GM12873 (cell line): Measurements from ENCODE around the gene AK5.

Experiments
- TF ChIP-seq, protein P1 (sequence below): IDR thresholded peaks from 2 replicates; pipeline ENCODE4 v1.5.1; 2012; ENCODE audit warnings: low read depth, mild to moderate bottlenecking, moderate library complexity, low read length, control low read depth; ENCODE audit not compliant: insufficient read depth; ENCODE audit errors: missing control alignments

Gene AK5

DNA sequence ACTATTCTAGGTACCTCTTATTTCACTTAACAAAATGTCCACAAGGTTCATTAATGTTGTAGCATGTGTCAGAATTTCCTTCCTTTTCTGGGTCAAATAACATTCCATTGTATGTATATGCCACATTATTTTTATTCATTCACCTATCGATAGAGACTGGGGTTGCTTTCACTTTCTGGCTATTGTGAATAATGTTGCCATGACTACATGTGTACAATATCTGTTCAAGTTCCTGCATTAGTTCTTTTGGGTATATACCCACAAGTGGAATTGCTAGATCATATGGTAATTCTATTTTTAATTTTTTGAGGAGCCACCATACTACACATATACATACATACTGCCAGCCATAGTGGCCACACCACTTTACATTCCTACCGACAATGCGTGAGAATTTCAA lies 242.2 kb downstream of the AK5 start:
- TF ChIP-seq, protein P1, sequence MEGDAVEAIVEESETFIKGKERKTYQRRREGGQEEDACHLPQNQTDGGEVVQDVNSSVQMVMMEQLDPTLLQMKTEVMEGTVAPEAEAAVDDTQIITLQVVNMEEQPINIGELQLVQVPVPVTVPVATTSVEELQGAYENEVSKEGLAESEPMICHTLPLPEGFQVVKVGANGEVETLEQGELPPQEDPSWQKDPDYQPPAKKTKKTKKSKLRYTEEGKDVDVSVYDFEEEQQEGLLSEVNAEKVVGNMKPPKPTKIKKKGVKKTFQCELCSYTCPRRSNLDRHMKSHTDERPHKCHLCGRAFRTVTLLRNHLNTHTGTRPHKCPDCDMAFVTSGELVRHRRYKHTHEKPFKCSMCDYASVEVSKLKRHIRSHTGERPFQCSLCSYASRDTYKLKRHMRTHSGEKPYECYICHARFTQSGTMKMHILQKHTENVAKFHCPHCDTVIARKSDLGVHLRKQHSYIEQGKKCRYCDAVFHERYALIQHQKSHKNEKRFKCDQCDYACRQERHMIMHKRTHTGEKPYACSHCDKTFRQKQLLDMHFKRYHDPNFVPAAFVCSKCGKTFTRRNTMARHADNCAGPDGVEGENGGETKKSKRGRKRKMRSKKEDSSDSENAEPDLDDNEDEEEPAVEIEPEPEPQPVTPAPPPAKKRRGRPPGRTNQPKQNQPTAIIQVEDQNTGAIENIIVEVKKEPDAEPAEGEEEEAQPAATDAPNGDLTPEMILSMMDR = no peak

DNA sequence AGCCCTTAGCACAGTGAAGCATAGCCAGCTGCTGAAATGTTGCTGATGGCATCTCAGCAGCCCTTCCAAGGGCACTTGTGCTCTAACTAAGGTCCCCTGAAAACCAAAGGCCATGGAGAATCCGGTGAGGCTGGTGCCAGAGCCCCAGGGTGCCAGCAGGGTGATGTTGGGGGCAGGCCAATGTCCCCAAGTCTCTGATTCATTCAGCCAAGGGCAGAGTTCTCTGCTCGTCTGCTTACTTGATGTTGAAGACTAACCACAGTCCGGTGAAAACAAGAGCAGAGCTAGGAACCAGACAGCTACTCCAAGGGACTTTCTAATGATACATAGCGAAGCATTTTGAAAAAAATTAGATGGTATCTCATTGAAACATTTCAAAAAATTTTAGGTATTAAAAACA lies 250.8 kb downstream of the AK5 start:
- TF ChIP-seq, protein P1 = no peak

DNA sequence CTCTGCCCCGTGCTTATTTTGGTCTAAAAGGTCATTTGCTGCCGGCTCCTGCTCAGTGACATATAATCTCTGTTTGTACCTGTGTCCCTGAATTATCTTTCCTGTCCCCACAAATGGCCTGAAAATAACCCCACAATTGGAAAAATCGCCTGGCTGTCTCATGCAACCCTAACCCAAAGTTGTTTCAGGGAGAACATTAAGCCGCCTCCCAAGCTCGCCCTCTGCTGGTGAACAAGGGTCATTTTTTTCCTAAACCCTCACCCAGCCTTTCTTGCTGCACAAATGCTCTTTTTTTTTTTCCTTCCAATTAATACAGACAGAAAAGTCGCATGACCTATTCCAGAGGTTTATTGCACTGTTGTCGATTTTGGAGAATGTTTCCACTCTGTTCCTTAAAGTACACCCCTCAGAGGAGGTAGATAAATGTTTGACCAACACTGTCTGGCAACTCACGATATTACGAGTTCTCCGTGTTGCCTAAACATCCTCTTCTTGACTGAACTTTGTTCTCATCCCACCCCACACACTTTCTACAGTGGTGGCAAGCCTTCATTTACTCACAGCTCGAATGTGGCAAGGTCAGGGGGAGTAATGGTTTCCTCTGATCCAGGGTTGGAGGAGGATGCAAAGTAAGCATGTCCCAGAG lies 252.0 kb downstream of the AK5 start:
- TF ChIP-seq, protein P1 = peak; percentile 88

- TF ChIP-seq, protein P1 = no peak
These were observed 252.6 kb downstream of the AK5 start for GRCh38 chr1:77534456-77534855.

- TF ChIP-seq, protein P1 = no peak
These were observed 255.0 kb downstream of the AK5 start for GRCh38 chr1:77536813-77537212.

DNA sequence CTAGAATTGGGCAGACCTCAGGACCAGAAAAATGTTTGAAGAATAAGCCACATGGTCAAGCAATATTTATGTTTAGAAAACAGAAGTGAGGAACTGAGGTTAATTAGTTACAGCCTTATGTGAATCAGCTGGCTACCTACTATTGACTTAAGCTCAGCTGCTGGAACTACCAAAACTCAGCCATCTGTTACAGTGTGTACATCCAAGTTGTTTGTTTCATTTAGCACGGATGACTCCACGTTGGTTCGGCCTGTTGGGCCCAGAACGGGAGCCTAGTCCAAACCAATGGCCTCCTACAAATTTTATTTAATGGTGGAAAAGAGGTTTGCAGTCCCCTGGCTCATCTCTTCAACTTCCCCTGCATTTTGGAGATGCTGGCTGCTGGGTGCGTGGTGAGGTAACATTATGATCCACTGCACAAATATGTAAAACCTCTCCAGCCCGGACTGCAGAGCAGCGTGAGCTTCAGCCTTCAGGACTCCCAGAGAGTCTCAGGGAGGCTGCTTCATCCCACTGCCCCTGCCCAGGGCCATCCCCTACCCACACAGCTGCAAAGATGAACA lies 257.2 kb downstream of the AK5 start:
- TF ChIP-seq, protein P1 = no peak

- TF ChIP-seq, protein P1 = no peak
These were observed 257.8 kb downstream of the AK5 start for GRCh38 chr1:77539519-77540142.
